HT1080 (cell line): ENCODE results near the gene THAP4. TPM values are rescaled to one million over a fixed set of nuclear protein-coding genes. Genes with fewer than 3 reads are reported as not detected.

Experiments
- DNase-seq: peaks from one replicate; pipeline ENCODE4 v3.0.0-alpha.2; 2015; ENCODE audit warnings: low read depth
- total RNA-seq: library from RNA; depleted of rRNA; stranded (reverse); fragments of >200 nt; shearing (Covaris generic); gene quantifications from 2 replicates; pipeline ENCODE4 v1.2.3, GENCODE V29; 2014

The THAP4 gene
- total RNA-seq, 1 experiment from 2014 or later: 103 TPM

GRCh38 chr2:241615041-241615440, 21.9 kb downstream of the THAP4 start:
- DNase-seq: no peak

GRCh38 chr2:241613017-241613780, 23.8 kb downstream of the THAP4 start:
- DNase-seq: no peak

GRCh38 chr2:241612156-241613016, 24.6 kb downstream of the THAP4 start:
- no peak for DNase-seq

- DNase-seq: no peak
Observed at GRCh38 chr2:241611062-241611461, 25.9 kb downstream of the THAP4 start.

GRCh38 chr2:241609859-241610793, 26.8 kb downstream of the THAP4 start:
- peak; percentile 91 for DNase-seq

- DNase-seq: no peak
Observed at GRCh38 chr2:241608881-241609280, 28.1 kb downstream of the THAP4 start.

- no peak for DNase-seq
Observed at GRCh38 chr2:241607162-241607885, 29.6 kb downstream of the THAP4 start.

- DNase-seq: no peak
Observed at GRCh38 chr2:241606186-241606585, 30.8 kb downstream of the THAP4 start.

GRCh38 chr2:241603686-241604085, 33.3 kb downstream of the THAP4 start:
- no peak for DNase-seq

GRCh38 chr2:241602720-241603119, 34.2 kb downstream of the THAP4 start:
- no peak for DNase-seq

- no peak for DNase-seq
Observed at GRCh38 chr2:241601841-241602240, 35.1 kb downstream of the THAP4 start.

GRCh38 chr2:241599615-241600014, 37.3 kb downstream of the THAP4 start:
- DNase-seq: no peak

GRCh38 chr2:241598487-241598886, 38.5 kb downstream of the THAP4 start:
- DNase-seq: no peak

GRCh38 chr2:241598061-241598460, 38.9 kb downstream of the THAP4 start:
- DNase-seq: no peak

- DNase-seq: no peak
Observed at GRCh38 chr2:241597561-241597960, 39.4 kb downstream of the THAP4 start.

GRCh38 chr2:241595600-241596140, 41.3 kb downstream of the THAP4 start:
- no peak for DNase-seq

GRCh38 chr2:241593271-241593670, 43.7 kb downstream of the THAP4 start:
- no peak for DNase-seq

- no peak for DNase-seq
Observed at GRCh38 chr2:241592126-241592845, 44.7 kb downstream of the THAP4 start.
